ENCODE measurements around the gene BDH1.

BDH1 gene

DNA sequence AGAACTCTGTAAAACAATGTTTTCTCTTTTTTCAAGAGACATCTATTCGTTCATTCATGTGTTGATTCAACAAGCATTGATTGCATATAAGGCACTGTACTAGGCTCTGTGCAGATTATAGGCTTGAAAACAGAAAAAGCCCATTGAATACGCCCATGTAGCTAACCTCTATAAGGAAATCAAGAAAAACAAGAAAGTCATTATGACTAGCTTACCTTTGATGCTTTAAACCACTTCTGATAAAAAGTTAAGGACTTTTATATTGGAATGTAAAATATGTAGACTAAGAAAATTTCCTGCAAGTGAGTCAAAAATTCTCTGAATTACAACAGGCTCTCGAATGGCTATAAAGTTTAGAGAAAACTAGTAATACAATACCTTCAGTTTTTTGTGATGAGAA lies 92.5 kb downstream of the BDH1 start:
- in situ Hi-C loops (cut with MboI; ENCODE audit: low sequenced_read_pairs, unreplicated experiment), result no loop called here
- no peak for TF ChIP-seq CTCF (IDR thresholded peaks at IDR 0.05; ENCODE audit: borderline replicate concordance, control extremely low read depth, extremely low read depth, insufficient read depth, missing control alignments)
- DNase-seq (ENCODE audit: low spot score), result no peak

- in situ Hi-C loops (cut with MboI; ENCODE audit: low sequenced_read_pairs, unreplicated experiment), result no loop called here
- TF ChIP-seq CTCF (IDR thresholded peaks at IDR 0.05; ENCODE audit: borderline replicate concordance, control extremely low read depth, extremely low read depth, insufficient read depth, missing control alignments), result no peak
These were observed 93.0 kb downstream of the BDH1 start for GRCh38 chr3:197462808-197463207.

GRCh38 chr3:197460639-197461038 lies 95.1 kb downstream of the BDH1 start:
- in situ Hi-C loops (cut with MboI; ENCODE audit: low sequenced_read_pairs, unreplicated experiment), result no loop called here
- TF ChIP-seq CTCF (IDR thresholded peaks at IDR 0.05; ENCODE audit: borderline replicate concordance, control extremely low read depth, extremely low read depth, insufficient read depth, missing control alignments), result no peak
- no peak for DNase-seq (ENCODE audit: low spot score)

More at GRCh38 chr3:197462808-197463207, 93.0 kb downstream of the BDH1 start:
- no peak for DNase-seq (ENCODE audit: low spot score)

DNA sequence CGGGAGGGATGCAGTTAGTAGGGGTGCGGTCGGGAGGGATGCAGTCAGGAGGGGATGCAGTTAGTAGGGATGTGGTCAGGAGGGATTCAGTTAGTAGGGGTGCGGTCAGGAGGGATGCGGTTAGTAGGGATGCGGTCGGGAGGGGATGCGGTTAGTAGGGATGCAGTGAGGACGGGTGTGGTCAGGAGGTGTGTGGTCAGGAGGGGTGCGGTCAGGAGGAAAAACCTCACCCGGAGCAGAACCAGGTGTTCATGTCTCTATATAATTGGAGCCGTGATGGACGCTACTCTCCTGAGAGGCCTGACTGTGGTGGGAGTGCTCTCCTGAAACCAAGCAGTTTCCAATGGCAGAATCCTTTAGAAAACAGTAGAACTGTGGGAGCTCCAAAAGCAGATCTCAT lies 95.8 kb downstream of the BDH1 start:
- in situ Hi-C loops (cut with MboI; ENCODE audit: low sequenced_read_pairs, unreplicated experiment), result no loop called here
- no peak for TF ChIP-seq CTCF (IDR thresholded peaks at IDR 0.05; ENCODE audit: borderline replicate concordance, control extremely low read depth, extremely low read depth, insufficient read depth, missing control alignments)
- DNase-seq (ENCODE audit: low spot score), result no peak

Measured in GM13976 (cell line).